CD8-positive, alpha-beta memory T cell (primary cell): ENCODE measurements around the gene EFCAB10. TPM values are rescaled to one million over a fixed set of nuclear protein-coding genes. Genes with fewer than 3 reads are reported as not detected.
"Not testable (repeated sequence)": the region's sequence is repeated elsewhere in the genome, so short reads cannot be mapped to it uniquely, and the experiment has no call there.

Experiments used
- CTCF ChIA-PET: fragments of 350-600 bp; sonication (Branson Sonifier 250); formaldehyde crosslinking; loops from one replicate; lab custom pipeline; 2021; ENCODE audit warnings: antibody characterized with exemption; lab: Charles Lee
- POLR2A ChIA-PET: fragments of 350-600 bp; sonication (Branson Sonifier 250); formaldehyde crosslinking; loops from one replicate; lab custom pipeline; 2021; ENCODE audit warnings: antibody characterized with exemption; lab: Charles Lee
- DNase-seq, 5 donors: peaks; one replicate each; pipeline versions ENCODE4 v3.0.0 to v3.0.0-alpha.2; 2020 to 2022; ENCODE audit warnings: mixed read lengths in 1 of 5
- H3K27ac ChIP-seq: one replicate; pipeline ENCODE4 v1.7.0; 2013; ENCODE audit warnings: low read depth, mild to moderate bottlenecking, low read length, moderate library complexity
- H3K27me3 ChIP-seq: 2 replicates; pipeline ENCODE4 v1.7.0; 2013; ENCODE audit warnings: low read length, mild to moderate bottlenecking; ENCODE audit not compliant: insufficient read depth, poor library complexity, severe bottlenecking
- H3K36me3 ChIP-seq: 2 replicates; pipeline ENCODE4 v1.7.0; 2013; ENCODE audit warnings: mild to moderate bottlenecking, low read length, moderate library complexity; ENCODE audit not compliant: insufficient read depth
- H3K4me1 ChIP-seq: 2 replicates; pipeline ENCODE4 v1.7.0; 2013; ENCODE audit warnings: mild to moderate bottlenecking, low read length, moderate library complexity; ENCODE audit not compliant: insufficient read depth
- H3K4me3 ChIP-seq: 2 replicates; pipeline ENCODE4 v1.7.0; 2013; ENCODE audit warnings: mild to moderate bottlenecking, low read length
- H3K9me3 ChIP-seq: 2 replicates; pipeline ENCODE4 v1.7.0; 2013; ENCODE audit warnings: mild to moderate bottlenecking, low read length
- H3K27ac Mint-ChIP-seq, 8 donors: one replicate each; pipeline ENCODE4 v1.8.0; 2020 to 2021; ENCODE audit warnings: mixed read lengths in 8 of 8, mild to moderate bottlenecking in 6 of 8, inconsistent platforms in 3 of 8, moderate library complexity in 3 of 8
- H3K27me3 Mint-ChIP-seq, 2 donors: one replicate each; pipeline ENCODE4 v1.8.0; 2020 to 2021; ENCODE audit warnings: mixed read lengths in 2 of 2, mild to moderate bottlenecking in 1 of 2, moderate library complexity in 1 of 2
- H3K36me3 Mint-ChIP-seq, 3 donors: one replicate each; pipeline ENCODE4 v1.8.0; 2020 to 2021; ENCODE audit warnings: mixed read lengths in 3 of 3, inconsistent platforms in 1 of 3, mild to moderate bottlenecking in 1 of 3
- H3K4me1 Mint-ChIP-seq, 3 donors: one replicate each; pipeline ENCODE4 v1.8.0; 2020 to 2021; ENCODE audit warnings: mixed read lengths in 3 of 3, inconsistent platforms in 1 of 3, mild to moderate bottlenecking in 1 of 3
- H3K4me3 Mint-ChIP-seq, 7 donors: one replicate each; pipeline ENCODE4 v1.8.0; 2020 to 2021; ENCODE audit warnings: mixed read lengths in 7 of 7, mild to moderate bottlenecking in 6 of 7, moderate library complexity in 4 of 7, inconsistent platforms in 2 of 7
- H3K9me3 Mint-ChIP-seq, 5 donors: one replicate each; pipeline ENCODE4 v1.8.0; 2020 to 2022; ENCODE audit warnings: mixed read lengths in 5 of 5, mild to moderate bottlenecking in 3 of 5, moderate library complexity in 2 of 5, inconsistent platforms in 1 of 5
- polyA plus RNA-seq: library from polyadenylated mRNA; unstranded; fragments of 300-500 nt; fragmentation: Illumina TruSeq; gene quantifications from one replicate; pipeline ENCODE4 v1.2.3, GENCODE V29; 2021
- total RNA-seq, 2 experiments: library from RNA; stranded (reverse); gene quantifications; one replicate each; pipeline ENCODE4 v1.2.3, GENCODE V29; 2021

Gene EFCAB10
- total and polyA plus RNA-seq, 3 experiments from 2014 or later = not detected

DNA sequence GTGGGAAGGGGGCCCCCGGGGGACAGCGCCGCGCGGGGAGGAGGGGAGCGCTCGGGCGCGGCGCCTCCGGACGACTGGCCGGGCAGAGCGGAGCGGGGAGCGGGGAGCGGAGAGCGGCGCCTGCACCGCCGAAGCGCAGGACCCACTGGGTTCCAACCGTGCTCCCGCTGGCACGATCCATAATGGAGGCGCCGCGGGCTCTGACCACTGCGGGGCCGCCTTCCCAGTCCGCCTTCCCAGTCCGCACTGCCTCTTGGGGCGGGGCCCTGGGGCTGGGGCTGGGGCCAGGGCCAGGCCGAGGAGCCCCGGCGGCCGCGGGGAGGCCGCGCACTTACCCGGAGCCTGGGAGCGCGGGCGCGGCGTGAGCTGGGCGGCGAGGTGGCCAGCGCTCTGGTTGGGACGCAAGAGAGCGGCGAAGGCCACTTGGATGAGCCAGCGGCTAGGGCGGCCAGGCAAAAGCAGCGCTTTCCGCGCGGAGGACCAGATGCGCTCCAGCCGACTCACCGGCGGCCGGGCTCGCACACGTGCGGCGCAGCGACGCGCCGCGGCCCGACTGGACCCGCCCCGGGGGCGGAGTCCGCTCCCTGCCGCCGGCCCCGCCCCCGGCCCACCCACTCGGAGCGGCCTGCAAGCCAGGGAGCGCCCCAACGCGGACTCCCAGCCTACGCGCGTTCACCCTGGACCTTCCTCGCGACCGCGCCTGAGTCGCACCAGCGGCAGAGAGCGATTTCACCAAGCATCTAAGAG, 59.4 kb downstream of the EFCAB10 start, which contains the start of gene PUS7:
PUS7 (minus strand) TSS at position 555 of the 747 bp plus-strand sequence. CDS start 13,759 bp downstream, outside the sequence.
- Mint-ChIP-seq H3K27me3 (peaks cover 0 to 1% of the 10 kb centered on the region in 2 donors), H3K27ac (peak within 1 kb of the TSS; percentile 72 to 97 (median 86)), H3K4me1 (peaks cover 11 to 18% (median 16%) of the 10 kb centered on the region in 3 donors), H3K36me3 (peaks cover 0 to 3% (median 2%) of the 10 kb centered on the region in 3 donors), H3K9me3 (no peaks in the 10 kb centered on the region), H3K4me3 (peak within 1 kb of the TSS; percentile 91 to 97 (median 94))
- H3K4me1 ChIP-seq = peaks cover 6% of the 10 kb centered on the region
- DNase-seq = peak; percentile 69 to 82 (median 73)
- H3K4me3 ChIP-seq = peak within 1 kb of the TSS; percentile 78
- peaks cover 4% of the 10 kb centered on the region for H3K36me3 ChIP-seq
- H3K27ac ChIP-seq = peak within 1 kb of the TSS; percentile 70
- ChIA-PET CTCF (no interaction called here), POLR2A (interaction anchor here (1.5 kb wide), 1 partner anchor 9 kb away, joined by 3 read pairs; no protein-coding TSS in a partner anchor)
- no peaks in the 10 kb centered on the region for H3K9me3 ChIP-seq
- no peaks in the 10 kb centered on the region for H3K27me3 ChIP-seq

DNA sequence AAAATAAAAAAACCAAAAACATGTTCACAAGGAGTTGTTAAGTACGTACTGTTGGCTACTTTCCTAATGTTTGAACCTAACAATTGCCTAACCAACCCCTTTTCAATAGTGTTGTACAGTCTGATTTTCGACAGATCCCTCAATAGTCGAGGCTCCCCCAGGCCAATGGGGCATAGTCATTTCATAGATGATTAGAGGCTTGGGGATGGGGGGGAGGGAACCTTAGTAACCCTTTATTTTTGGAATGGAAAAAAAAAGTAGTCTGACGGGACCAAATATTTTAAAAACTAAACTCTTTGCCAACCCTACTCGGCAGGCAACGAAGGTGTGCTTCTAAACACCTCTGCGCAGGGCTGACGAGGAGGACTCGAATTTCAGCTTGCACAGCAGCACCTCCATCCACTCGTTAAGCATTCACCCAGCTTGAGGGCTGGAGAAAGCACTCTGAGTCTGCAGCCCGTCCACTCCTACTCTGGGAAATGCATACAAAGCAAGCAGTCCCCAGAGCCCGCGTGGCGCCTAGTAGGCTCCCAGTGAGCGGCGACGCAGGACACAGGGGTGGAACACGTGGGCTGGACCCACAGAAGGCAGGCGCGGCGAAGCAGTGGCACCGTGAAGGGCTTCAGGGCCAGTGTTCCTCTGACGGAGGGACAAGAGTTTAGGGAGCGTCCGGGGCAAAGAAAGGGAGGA, 60.1 kb downstream of the EFCAB10 start:
- peaks cover 0 to 1% of the 10 kb centered on the region in 2 donors for H3K27me3 Mint-ChIP-seq
- no peaks in the 10 kb centered on the region for H3K9me3 Mint-ChIP-seq
- ChIA-PET CTCF (no interaction called here), POLR2A (interaction anchor here (0.7 kb wide), 1 partner anchor 11 kb away, joined by 4 read pairs; no protein-coding TSS in a partner anchor)
- H3K4me3 Mint-ChIP-seq = peak overlapping the region; percentile 91 to 97 (median 94)
- H3K36me3 Mint-ChIP-seq = peaks cover 0 to 5% (median 3%) of the 10 kb centered on the region in 3 donors
- Histone ChIP-seq H3K36me3 (peaks cover 4% of the 10 kb centered on the region), H3K27me3 (no peaks in the 10 kb centered on the region), H3K27ac (peak overlapping the region; percentile 70), H3K4me3 (peak overlapping the region; percentile 78), H3K9me3 (no peaks in the 10 kb centered on the region), H3K4me1 (peaks cover 6% of the 10 kb centered on the region)
- peak in 4 of 5 donors; percentile 19 to 55 (median 28) for DNase-seq
- peaks cover 11 to 18% (median 16%) of the 10 kb centered on the region in 3 donors for H3K4me1 Mint-ChIP-seq
- peak overlapping the region in 7 of 8 donors; percentile 72 to 97 (median 82) for H3K27ac Mint-ChIP-seq

DNA sequence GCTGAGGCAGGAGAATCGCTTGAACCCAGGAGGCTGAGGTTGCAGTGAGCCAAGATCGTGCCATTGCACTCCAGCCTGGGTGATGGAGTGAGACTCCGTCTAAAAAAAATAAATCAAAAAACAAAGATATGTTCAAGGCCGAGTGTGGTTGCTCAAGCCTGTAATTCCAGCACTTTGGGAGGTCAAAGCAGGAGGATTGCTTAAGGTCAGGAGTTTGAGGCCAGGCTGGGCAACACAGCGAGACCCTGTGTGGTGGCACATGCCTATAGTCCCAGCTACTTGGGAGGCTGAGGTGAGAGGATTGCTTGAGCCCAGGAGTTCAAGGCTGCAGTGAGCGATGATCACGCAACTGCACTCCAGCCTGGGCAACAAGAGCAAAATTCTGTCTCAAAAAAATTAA, 60.7 kb downstream of the EFCAB10 start:
- H3K27me3 Mint-ChIP-seq, CTCF ChIA-PET, DNase-seq, H3K9me3 ChIP-seq, H3K27ac Mint-ChIP-seq, H3K4me1 ChIP-seq, H3K36me3 Mint-ChIP-seq, H3K36me3 ChIP-seq, H3K9me3 Mint-ChIP-seq, H3K4me3 ChIP-seq, H3K27me3 ChIP-seq: not testable (repeated sequence)
- H3K4me1 Mint-ChIP-seq = peaks cover 11 to 18% (median 16%) of the 10 kb centered on the region in 3 donors
- POLR2A ChIA-PET = interaction anchor here (0.7 kb wide), 1 partner anchor 12 kb away, joined by 4 read pairs; no protein-coding TSS in a partner anchor
- H3K4me3 Mint-ChIP-seq = peak overlapping the region in 6 of 7 donors; percentile 20 to 97 (median 56)
- peak overlapping the region; percentile 70 for H3K27ac ChIP-seq

- peak overlapping the region in 4 of 7 donors; percentile 15 to 82 (median 34) for H3K4me3 Mint-ChIP-seq
- POLR2A ChIA-PET = no interaction called here
- no peak for DNase-seq
- H3K36me3 ChIP-seq = peaks cover 4% of the 10 kb centered on the region
- H3K9me3 Mint-ChIP-seq = no peaks in the 10 kb centered on the region
- no peak overlapping the region for H3K27ac Mint-ChIP-seq
- H3K27me3 ChIP-seq = no peaks in the 10 kb centered on the region
- peaks cover 6% of the 10 kb centered on the region for H3K4me1 ChIP-seq
- no peaks in the 10 kb centered on the region for H3K9me3 ChIP-seq
- no peak overlapping the region for H3K27ac ChIP-seq
- no peaks in the 10 kb centered on the region for H3K27me3 Mint-ChIP-seq
- peaks cover 0 to 5% (median 3%) of the 10 kb centered on the region in 3 donors for H3K36me3 Mint-ChIP-seq
- H3K4me1 Mint-ChIP-seq = peaks cover 11 to 18% (median 16%) of the 10 kb centered on the region in 3 donors
- CTCF ChIA-PET = interaction anchor here (3.6 kb wide), 1 partner anchor 12 kb away, joined by 16 read pairs; the partner anchor contains the start of gene RINT1
- no peak overlapping the region for H3K4me3 ChIP-seq
These were observed 61.9 kb downstream of the EFCAB10 start for GRCh38 chr7:105519353-105519752.

- H3K27ac Mint-ChIP-seq, H3K4me3 ChIP-seq, H3K27ac ChIP-seq, H3K27me3 Mint-ChIP-seq, H3K4me1 ChIP-seq, CTCF ChIA-PET, H3K9me3 Mint-ChIP-seq, H3K36me3 ChIP-seq, H3K36me3 Mint-ChIP-seq, H3K27me3 ChIP-seq, H3K4me3 Mint-ChIP-seq, DNase-seq, POLR2A ChIA-PET, H3K9me3 ChIP-seq: not testable (repeated sequence)
- peaks cover 3 to 17% (median 9%) of the 10 kb centered on the region in 3 donors for H3K4me1 Mint-ChIP-seq
These were observed 65.7 kb downstream of the EFCAB10 start for GRCh38 chr7:105515610-105516009.

Other genes with a start within 250 kb of the EFCAB10 start
- gene SRPK2, start 192.6 kb downstream of the EFCAB10 start, total RNA-seq = 10 to 100 TPM; 40.8 to 41.3 TPM
- 59.5 TPM for gene SRPK2, start 192.6 kb downstream of the EFCAB10 start, polyA plus RNA-seq
- 10 to 100 TPM; 30.4 to 31.6 TPM for gene PUS7, start 59.2 kb downstream of the EFCAB10 start, total RNA-seq
- 5.2 TPM for gene PUS7, start 59.2 kb downstream of the EFCAB10 start, polyA plus RNA-seq
- 10 to 100 TPM; 28.4 to 29.6 TPM for gene RINT1, start 49.3 kb downstream of the EFCAB10 start, total RNA-seq
- gene RINT1, start 49.3 kb downstream of the EFCAB10 start, polyA plus RNA-seq = 15.1 TPM